ENCODE results near the gene LAMC1. TPM values are rescaled to one million over a fixed set of nuclear protein-coding genes. Genes with fewer than 3 reads are reported as not detected.
A peak's percentile ranks its signal among the peaks of the same experiment; 100 is the strongest.

Gene LAMC1
- total RNA-seq, 1 donor from 2014 or later: 449 TPM

DNA sequence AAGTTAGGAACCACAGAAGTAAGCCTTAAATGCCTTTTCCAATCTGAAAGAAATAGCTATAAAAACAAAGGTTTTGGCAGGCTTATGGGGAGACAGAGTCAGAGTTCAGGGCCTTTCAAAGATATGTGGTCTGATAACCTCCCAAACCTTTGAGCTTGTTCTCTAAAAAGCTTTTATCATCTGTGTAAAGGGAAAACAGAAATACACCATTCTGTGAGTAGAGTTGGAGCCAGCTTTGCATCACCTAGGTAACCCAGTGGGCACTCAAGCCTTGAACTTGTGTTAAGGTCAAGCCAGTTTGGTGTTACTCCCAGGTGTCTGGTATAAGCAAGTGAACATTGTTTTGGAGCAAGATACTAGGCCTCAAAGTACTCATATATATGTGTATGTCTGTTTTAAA lies 50.1 kb downstream of the LAMC1 start:
- TF ChIP-seq, protein P1, sequence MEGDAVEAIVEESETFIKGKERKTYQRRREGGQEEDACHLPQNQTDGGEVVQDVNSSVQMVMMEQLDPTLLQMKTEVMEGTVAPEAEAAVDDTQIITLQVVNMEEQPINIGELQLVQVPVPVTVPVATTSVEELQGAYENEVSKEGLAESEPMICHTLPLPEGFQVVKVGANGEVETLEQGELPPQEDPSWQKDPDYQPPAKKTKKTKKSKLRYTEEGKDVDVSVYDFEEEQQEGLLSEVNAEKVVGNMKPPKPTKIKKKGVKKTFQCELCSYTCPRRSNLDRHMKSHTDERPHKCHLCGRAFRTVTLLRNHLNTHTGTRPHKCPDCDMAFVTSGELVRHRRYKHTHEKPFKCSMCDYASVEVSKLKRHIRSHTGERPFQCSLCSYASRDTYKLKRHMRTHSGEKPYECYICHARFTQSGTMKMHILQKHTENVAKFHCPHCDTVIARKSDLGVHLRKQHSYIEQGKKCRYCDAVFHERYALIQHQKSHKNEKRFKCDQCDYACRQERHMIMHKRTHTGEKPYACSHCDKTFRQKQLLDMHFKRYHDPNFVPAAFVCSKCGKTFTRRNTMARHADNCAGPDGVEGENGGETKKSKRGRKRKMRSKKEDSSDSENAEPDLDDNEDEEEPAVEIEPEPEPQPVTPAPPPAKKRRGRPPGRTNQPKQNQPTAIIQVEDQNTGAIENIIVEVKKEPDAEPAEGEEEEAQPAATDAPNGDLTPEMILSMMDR (IDR thresholded peaks at IDR 0.05): no peak
- Mint-ChIP-seq H3K9me3 (ENCODE audit: low read depth) (no peaks in the 10 kb centered on the region), H3K4me1 (ENCODE audit: low read depth) (peaks cover 88% of the 10 kb centered on the region), H3K4me3 (ENCODE audit: unreplicated experiment) (no peak overlapping the region), H3K36me3 (ENCODE audit: low read depth) (no peaks in the 10 kb centered on the region), H3K27ac (ENCODE audit: unreplicated experiment) (peak overlapping the region; percentile 43), H3K27me3 (ENCODE audit: low read depth) (no peaks in the 10 kb centered on the region)
- DNase-seq (ENCODE audit: low spot score): no peak

DNA sequence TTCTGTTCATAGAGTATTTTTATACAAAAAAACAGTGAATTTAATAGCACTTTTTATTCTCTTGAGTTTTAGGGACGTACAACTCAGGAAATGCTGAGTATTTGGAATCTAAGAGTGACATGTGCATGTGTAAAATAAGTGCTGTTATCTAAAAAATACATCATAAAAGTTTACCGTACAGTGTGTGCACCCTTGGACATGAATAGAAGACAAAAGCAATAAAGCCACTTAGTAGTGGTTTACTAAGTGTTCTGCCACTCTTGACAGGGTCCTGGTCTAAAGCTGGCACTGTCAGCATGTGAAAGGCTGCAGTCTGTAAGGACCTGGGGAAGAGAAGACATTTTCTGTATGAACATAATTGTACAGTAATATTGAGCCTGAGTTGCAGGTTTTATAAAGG lies 51.0 kb downstream of the LAMC1 start:
- TF ChIP-seq, protein P1 (IDR thresholded peaks at IDR 0.05): no peak
- H3K9me3 Mint-ChIP-seq (ENCODE audit: low read depth): no peaks in the 10 kb centered on the region
- no peak for DNase-seq (ENCODE audit: low spot score)
- no peaks in the 10 kb centered on the region for H3K27me3 Mint-ChIP-seq (ENCODE audit: low read depth)
- no peak overlapping the region for H3K4me3 Mint-ChIP-seq (ENCODE audit: unreplicated experiment)
- peak overlapping the region; percentile 10 for H3K27ac Mint-ChIP-seq (ENCODE audit: unreplicated experiment)
- peaks cover 92% of the 10 kb centered on the region for H3K4me1 Mint-ChIP-seq (ENCODE audit: low read depth)
- H3K36me3 Mint-ChIP-seq (ENCODE audit: low read depth): no peaks in the 10 kb centered on the region

DNA sequence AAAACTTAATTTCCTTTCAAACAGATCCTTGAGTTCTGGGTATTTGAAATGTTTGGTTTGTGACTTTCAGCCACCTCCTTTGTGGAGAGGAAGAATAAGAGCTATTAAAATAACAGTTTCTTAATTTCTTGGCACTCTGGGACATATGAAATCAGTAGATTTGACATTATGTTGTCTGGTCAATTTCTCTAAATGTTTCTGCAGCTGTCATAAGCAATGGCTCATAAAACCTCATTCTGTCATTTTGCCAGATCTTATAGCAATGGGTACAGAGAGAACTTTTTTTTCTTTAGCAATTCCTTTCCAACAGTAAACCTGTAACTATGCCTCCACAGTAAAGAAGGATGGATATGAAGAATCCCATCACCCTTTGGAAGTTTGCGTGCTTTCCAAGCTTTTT lies 52.6 kb downstream of the LAMC1 start:
- no peaks in the 10 kb centered on the region for H3K36me3 Mint-ChIP-seq (ENCODE audit: low read depth)
- peak overlapping the region; percentile 79 for H3K27ac Mint-ChIP-seq (ENCODE audit: unreplicated experiment)
- no peaks in the 10 kb centered on the region for H3K27me3 Mint-ChIP-seq (ENCODE audit: low read depth)
- no peak for DNase-seq (ENCODE audit: low spot score)
- TF ChIP-seq, protein P1 (IDR thresholded peaks at IDR 0.05): no peak
- peaks cover 90% of the 10 kb centered on the region for H3K4me1 Mint-ChIP-seq (ENCODE audit: low read depth)
- H3K4me3 Mint-ChIP-seq (ENCODE audit: unreplicated experiment): no peak overlapping the region
- no peaks in the 10 kb centered on the region for H3K9me3 Mint-ChIP-seq (ENCODE audit: low read depth)

DNA sequence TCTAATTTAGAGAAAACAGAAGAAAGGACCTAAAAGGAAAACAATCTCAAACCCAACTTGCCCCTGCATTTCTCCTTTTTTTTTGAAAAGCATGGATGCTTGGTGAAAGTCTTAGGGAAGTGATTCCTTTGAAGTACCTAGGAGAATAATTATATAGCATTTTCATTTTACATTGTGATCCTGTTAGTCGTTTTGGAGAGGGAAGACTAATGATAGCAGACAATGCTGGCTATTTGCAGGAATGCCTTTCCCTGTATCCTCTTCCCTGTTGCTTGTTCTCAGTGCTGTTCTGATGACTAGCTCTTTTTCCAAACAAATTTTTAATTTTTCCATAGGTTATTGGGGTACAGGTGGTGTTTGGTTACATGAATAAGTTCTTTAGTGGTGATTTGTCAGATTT lies 53.9 kb downstream of the LAMC1 start:
- H3K4me3 Mint-ChIP-seq (ENCODE audit: unreplicated experiment): no peak overlapping the region
- H3K27me3 Mint-ChIP-seq (ENCODE audit: low read depth): no peaks in the 10 kb centered on the region
- TF ChIP-seq, protein P1 (IDR thresholded peaks at IDR 0.05): no peak
- H3K36me3 Mint-ChIP-seq (ENCODE audit: low read depth): no peaks in the 10 kb centered on the region
- H3K4me1 Mint-ChIP-seq (ENCODE audit: low read depth): peaks cover 83% of the 10 kb centered on the region
- H3K9me3 Mint-ChIP-seq (ENCODE audit: low read depth): no peaks in the 10 kb centered on the region
- no peak for DNase-seq (ENCODE audit: low spot score)
- H3K27ac Mint-ChIP-seq (ENCODE audit: unreplicated experiment): peak overlapping the region; percentile 61

DNA sequence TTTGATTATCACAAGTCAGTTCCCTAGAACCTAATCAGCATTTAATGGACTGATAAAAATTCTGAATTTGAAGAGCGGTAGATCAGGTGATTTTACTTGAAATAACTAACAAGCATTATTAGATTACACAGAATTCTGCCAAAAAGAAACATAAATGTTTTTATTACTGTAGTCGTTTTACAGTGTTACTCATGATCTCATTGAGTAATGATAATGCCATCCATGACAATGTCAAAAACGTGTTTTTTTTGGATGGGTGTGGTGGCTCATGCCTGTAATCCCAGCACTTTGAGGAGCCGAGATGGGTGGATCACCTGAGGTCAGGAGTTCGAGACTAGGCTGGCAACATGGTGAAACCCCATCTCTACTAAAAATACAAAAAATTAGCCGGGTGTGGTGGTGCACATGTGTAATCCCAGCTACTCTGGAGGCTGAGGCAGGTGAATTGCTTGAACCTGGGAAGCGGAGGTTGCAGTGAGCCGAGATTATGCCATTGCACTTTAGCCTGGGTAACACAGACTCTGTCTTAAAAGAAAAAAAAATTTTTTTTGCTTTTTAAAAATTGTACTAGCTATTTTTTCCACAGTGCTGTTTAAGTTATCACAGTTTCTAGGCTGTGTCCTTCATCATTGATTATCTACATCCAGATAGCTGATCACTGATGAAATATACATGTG lies 56.6 kb downstream of the LAMC1 start:
- TF ChIP-seq, protein P1 (IDR thresholded peaks at IDR 0.05): no peak
- no peak for DNase-seq (ENCODE audit: low spot score)
- Mint-ChIP-seq H3K27ac (ENCODE audit: unreplicated experiment) (peak overlapping the region; percentile 70), H3K36me3 (ENCODE audit: low read depth) (no peaks in the 10 kb centered on the region), H3K9me3 (ENCODE audit: low read depth) (no peaks in the 10 kb centered on the region), H3K4me1 (ENCODE audit: low read depth) (peaks cover 69% of the 10 kb centered on the region), H3K27me3 (ENCODE audit: low read depth) (no peaks in the 10 kb centered on the region), H3K4me3 (ENCODE audit: unreplicated experiment) (no peak overlapping the region)

All from chondrocyte (in vitro differentiated cells).